Heart left ventricle (tissue), 16 donors: ENCODE data around the gene CC2D2A. TPM values are rescaled to one million over a fixed set of nuclear protein-coding genes. Genes with fewer than 3 reads are reported as not detected.

Source experiments
- ATAC-seq, 4 donors: fragments of 200-7000 bp; cut with Tn5 transposase; one replicate each; pipeline ENCODE4 v1.9.1; 2020 to 2022; ENCODE audit warnings: moderate library complexity in 4 of 4, mild to moderate bottlenecking in 3 of 4, moderate number of reproducible peaks in 1 of 4
- DNase-seq, 5 donors: peaks; one replicate each; pipeline ENCODE4 v3.0.0-alpha.2; 2020
- H3K27ac ChIP-seq, 12 donors: fragments of 200-600 bp; sonication (generic) in 4 of 12; one replicate each; pipeline versions ENCODE4 v1.5.0 to v1.8.0; 2016 to 2022; ENCODE audit warnings: mild to moderate bottlenecking in 2 of 12
- H3K27me3 ChIP-seq, 9 donors: fragments of 200-600 bp; sonication (generic) in 2 of 9; one replicate each; pipeline versions ENCODE4 v1.5.1 to v1.8.0; 2016 to 2022; ENCODE audit warnings: mild to moderate bottlenecking in 3 of 9
- H3K36me3 ChIP-seq, 9 donors: fragments of 200-600 bp; sonication (generic) in 2 of 9; one replicate each; pipeline versions ENCODE4 v1.5.0 to v1.8.0; 2018 to 2022; ENCODE audit warnings: mild to moderate bottlenecking in 2 of 9
- H3K4me1 ChIP-seq, 12 donors: fragments of 200-600 bp; sonication (generic) in 4 of 12; one replicate each; pipeline versions ENCODE4 v1.5.0 to v1.8.0; 2016 to 2022; ENCODE audit warnings: mild to moderate bottlenecking in 3 of 12
- H3K4me3 ChIP-seq, 12 donors: fragments of 200-600 bp; sonication (generic) in 4 of 12; one replicate each; pipeline versions ENCODE4 v1.5.0 to v1.8.0; 2017 to 2022; ENCODE audit warnings: mild to moderate bottlenecking in 9 of 12, moderate library complexity in 4 of 12
- H3K9me3 ChIP-seq, 12 donors: fragments of 200-600 bp; sonication (generic) in 4 of 12; one replicate each; pipeline versions ENCODE4 v1.5.0 to v1.8.0; 2016 to 2022; ENCODE audit warnings: mild to moderate bottlenecking in 1 of 12
- POLR2A ChIP-seq, 2 donors: fragments of 450-650 bp; IDR thresholded peaks; one replicate each; pipeline ENCODE4 v1.6.1; 2017; ENCODE audit warnings: antibody characterized with exemption in 2 of 2, mild to moderate bottlenecking in 2 of 2, moderate library complexity in 2 of 2
- WGBS, 4 donors: extraction: QIAGEN DNeasy Blood & Tissue Kit in 2 of 4; methylation state at CpG; one replicate each; pipeline versions ENCODE4 v1.1.5 to v1.1.7; 2013 to 2018; 5-methylcytosine and 5-hydroxymethylcytosine counted together
- intact Hi-C, 10 donors: fragments of 100-400 bp; cut with DNase I; formaldehyde crosslinking; loops; one replicate each; pipeline versions ENCODE4 v1.11.1 to v1.14.2; 2022
- polyA plus RNA-seq, 2 donors: library from polyadenylated mRNA; stranded (reverse); fragments of 200-250 nt; gene quantifications; one replicate each; pipeline ENCODE4 v1.2.3, GENCODE V29; 2013
- total RNA-seq, 9 donors: library from RNA; depleted of rRNA in 2 of 9; stranded (reverse); fragments of >200 nt in 2 of 9; fragmentation: NEBNext Ultra II Directional in 3 of 9; extraction: Animal tissue kit (Norgen Biotek cat#: 25700) in 3 of 9; gene quantifications; one replicate each; pipeline versions ENCODE4 v1.1.0 to v1.2.4, GENCODE V29; 2016 to 2023
- TF ChIP-seq, protein P1 (sequence below), 12 donors: fragments of 200-600 bp; sonication (generic) in 4 of 12; IDR thresholded peaks; one replicate each; pipeline versions ENCODE4 v1.5.0 to v1.8.0; 2018 to 2022; ENCODE audit warnings: antibody characterized with exemption in 12 of 12, mild to moderate bottlenecking in 5 of 12
- donor health status: ischemic (EF 13 %, LVEDD 7.1; RV severe dilation, severe dysfunction).
- donor health status: healthy with polysubstance abuse.
- donor health status: DM: no; HTN: yes; CAD: no.
- donor health status: DM: no; HTN: no; CAD: no.
- donor health status: ischemic (EF 25% LVEDD 6.9; RV normal size, moderate dysfunction).
- donor health status: ischemic (EF 25% LVEDD 5.7; RV mildly dilated, moderate dysfunction).
- donor health status: healthy.
- donor health status: DM: yes; HTN: yes; CAD: no.
- donor health status: ischemic (EF 35%, LVEDD 5.7; RV mildly dilated, moderate dysfunction).
- donor health status: nonischemic (EF 11% LVEDD 7.7; RV severe dilation, severe dysfunction).
- donor health status: DM: yes; HTN: yes; CAD: no.
- donor health status: PGD.
- donor health status: ischemic (EF 29% LVEDD 5.4; RV normal size, mild dysfunction).
- donor health status: nonischemic (EF 23%, LVEDD 6.1; RV moderate dilation, normal function).

CC2D2A gene
- total and polyA plus RNA-seq, 11 donors, result 3.1 to 14.4 (median 8.4) TPM

DNA sequence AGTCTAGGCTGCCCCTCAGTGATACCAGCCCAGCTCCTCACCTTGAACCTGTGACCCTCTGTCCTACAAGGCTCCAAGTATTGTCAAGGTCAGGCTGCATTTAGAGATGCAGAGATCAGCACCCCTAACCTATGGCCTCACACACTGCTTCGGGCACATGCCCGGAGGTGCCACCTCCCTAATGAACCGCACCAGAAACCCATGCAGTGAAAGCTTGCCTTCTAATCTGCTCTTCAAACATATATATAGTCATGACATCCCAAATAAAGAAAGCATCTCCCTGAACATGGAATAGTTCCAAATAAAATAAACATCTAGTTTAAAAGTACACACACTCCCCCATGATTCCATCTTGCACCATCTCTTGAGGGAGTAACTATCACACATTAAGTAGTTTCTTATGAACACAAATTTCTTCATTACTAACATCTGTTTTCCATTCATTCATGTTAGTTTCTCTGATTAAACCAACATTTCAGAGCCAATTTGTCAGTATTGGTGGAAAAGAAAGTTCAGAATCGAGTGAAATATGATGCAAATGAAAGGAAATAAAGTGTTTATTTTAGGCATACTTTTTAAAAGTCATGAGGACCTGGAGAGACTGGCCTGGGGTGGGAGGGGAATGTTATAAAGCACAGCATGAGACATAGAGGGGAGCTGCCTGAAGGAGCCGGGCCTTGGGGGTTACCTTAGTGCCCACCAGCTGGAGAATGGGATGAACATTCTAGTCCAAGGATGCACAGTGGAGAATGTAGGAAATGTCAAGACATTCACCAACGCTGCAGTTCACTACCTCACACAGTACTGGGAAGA is 19.2 kb downstream of the CC2D2A start:
- H3K27ac ChIP-seq, result peak overlapping the region in 8 of 12 donors; percentile 2 to 73 (median 48)
- whole genome bisulfite sequencing, 4 donors, result 80 to 91% (median 84%) methylated on average over 6 of the region's 6 CpGs
- intact Hi-C loops, result loop anchor here in 1 of 10 donors (10.0 kb wide), 1 partner anchor 156 kb away; no protein-coding TSS in a partner anchor
- ATAC-seq, result peak; percentile 31 to 86 (median 70)
- DNase-seq, result no peak
- H3K36me3 ChIP-seq, result peaks cover 0 to 33% (median 0%) of the 10 kb centered on the region in 9 donors
- peaks cover 0 to 42% (median 8%) of the 10 kb centered on the region in 12 donors for H3K9me3 ChIP-seq
- no peak overlapping the region for H3K4me3 ChIP-seq
- H3K27me3 ChIP-seq, result no peaks in the 10 kb centered on the region
- peaks cover 0 to 22% (median 9%) of the 10 kb centered on the region in 12 donors for H3K4me1 ChIP-seq
- TF ChIP-seq POLR2A (IDR thresholded peaks at IDR 0.05), result no peak
- TF ChIP-seq, protein P1, sequence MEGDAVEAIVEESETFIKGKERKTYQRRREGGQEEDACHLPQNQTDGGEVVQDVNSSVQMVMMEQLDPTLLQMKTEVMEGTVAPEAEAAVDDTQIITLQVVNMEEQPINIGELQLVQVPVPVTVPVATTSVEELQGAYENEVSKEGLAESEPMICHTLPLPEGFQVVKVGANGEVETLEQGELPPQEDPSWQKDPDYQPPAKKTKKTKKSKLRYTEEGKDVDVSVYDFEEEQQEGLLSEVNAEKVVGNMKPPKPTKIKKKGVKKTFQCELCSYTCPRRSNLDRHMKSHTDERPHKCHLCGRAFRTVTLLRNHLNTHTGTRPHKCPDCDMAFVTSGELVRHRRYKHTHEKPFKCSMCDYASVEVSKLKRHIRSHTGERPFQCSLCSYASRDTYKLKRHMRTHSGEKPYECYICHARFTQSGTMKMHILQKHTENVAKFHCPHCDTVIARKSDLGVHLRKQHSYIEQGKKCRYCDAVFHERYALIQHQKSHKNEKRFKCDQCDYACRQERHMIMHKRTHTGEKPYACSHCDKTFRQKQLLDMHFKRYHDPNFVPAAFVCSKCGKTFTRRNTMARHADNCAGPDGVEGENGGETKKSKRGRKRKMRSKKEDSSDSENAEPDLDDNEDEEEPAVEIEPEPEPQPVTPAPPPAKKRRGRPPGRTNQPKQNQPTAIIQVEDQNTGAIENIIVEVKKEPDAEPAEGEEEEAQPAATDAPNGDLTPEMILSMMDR (IDR thresholded peaks at IDR 0.05), result no peak

DNA sequence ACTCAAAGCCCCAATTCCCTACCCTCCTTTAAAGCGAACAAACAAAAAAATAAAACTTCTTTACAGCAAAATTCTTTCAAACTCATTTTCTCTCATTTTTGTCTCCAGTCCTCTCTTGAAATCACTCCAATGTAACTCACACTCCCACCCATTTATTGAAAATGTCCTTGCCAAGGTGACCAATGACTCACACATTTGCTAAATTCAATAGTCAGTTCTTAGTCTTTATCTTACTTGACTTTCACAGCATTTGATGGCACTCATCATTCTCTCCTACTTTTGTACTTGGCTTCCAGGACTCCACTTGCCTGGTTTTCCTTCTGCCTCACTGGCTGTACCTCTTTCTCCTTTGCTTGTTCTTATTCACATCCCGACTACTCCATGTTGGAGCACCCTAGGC is 19.9 kb downstream of the CC2D2A start:
- WGBS, 4 donors, result 88 to 94% (median 91%) methylated on average over 2 of the region's 2 CpGs
- TF ChIP-seq POLR2A (IDR thresholded peaks at IDR 0.05), result no peak
- TF ChIP-seq, protein P1 (IDR thresholded peaks at IDR 0.05), result no peak
- no peak for DNase-seq
- Histone ChIP-seq H3K36me3 (peaks cover 0 to 28% (median 0%) of the 10 kb centered on the region in 9 donors), H3K4me1 (peaks cover 0 to 23% (median 9%) of the 10 kb centered on the region in 12 donors), H3K9me3 (peaks cover 0 to 41% (median 8%) of the 10 kb centered on the region in 12 donors), H3K27ac (peak overlapping the region in 7 of 12 donors; percentile 2 to 73 (median 64)), H3K4me3 (no peak overlapping the region), H3K27me3 (no peaks in the 10 kb centered on the region)
- ATAC-seq, result peak in 3 of 4 donors; percentile 16 to 37 (median 26)
- intact Hi-C loops, result loop anchor here in 1 of 10 donors (10.0 kb wide), 1 partner anchor 155 kb away; no protein-coding TSS in a partner anchor

DNA sequence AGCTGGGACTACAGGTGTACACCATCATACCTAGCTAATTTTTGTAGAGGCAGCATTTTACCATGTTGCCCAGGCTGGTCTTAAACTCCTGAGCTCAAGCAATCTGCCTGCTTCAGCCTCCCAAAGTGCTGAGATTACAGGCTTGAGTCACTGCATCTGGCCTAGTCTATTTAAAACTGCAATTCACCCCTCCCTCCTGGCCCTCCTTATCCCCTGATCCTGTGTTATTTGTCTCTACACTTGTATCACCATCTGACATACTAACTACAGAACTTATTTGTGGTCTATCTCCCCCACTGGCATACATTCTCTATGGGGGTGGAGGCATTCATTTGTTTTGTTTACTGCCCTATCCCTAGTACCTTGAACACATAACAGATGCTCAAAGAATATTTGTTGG is 23.7 kb downstream of the CC2D2A start:
- H3K4me1 ChIP-seq, result peaks cover 0 to 32% (median 12%) of the 10 kb centered on the region in 12 donors
- DNase-seq, result no peak
- H3K27me3 ChIP-seq, result no peaks in the 10 kb centered on the region
- no peak overlapping the region for H3K4me3 ChIP-seq
- TF ChIP-seq POLR2A (IDR thresholded peaks at IDR 0.05), result no peak
- TF ChIP-seq, protein P1 (IDR thresholded peaks at IDR 0.05), result no peak
- H3K27ac ChIP-seq, result peak overlapping the region in 1 of 12 donors; percentile 30
- H3K36me3 ChIP-seq, result peaks cover 0 to 28% (median 0%) of the 10 kb centered on the region in 9 donors
- peaks cover 0 to 13% (median 2%) of the 10 kb centered on the region in 12 donors for H3K9me3 ChIP-seq
- peak; percentile 38 to 79 (median 54) for ATAC-seq
- intact Hi-C loops, result loop anchor here in 1 of 10 donors (10.0 kb wide), 1 partner anchor 151 kb away; no protein-coding TSS in a partner anchor

DNA sequence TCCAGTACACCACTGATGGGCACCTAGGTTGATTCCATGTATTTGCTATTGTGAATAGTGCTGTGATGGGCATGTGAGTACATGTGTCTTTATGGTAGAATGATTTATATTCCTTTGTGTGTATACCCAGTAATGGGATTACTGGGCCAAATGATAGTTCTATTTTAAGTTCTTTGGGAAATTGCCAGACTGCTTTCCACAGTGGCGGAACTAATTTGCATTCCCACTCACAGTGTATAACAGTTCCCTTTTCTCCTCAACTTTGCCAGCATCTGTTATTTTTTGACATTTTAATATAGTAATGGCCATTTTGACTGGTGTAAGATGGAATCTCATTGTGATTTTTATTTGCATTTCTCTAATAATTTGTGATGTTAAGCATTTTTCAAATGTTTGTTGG is 25.9 kb downstream of the CC2D2A start:
- 34 to 48% (median 37%) methylated on average over 1 of the region's 1 CpG for WGBS, 4 donors
- intact Hi-C loops, result loop anchor here in 1 of 10 donors (10.0 kb wide), 1 partner anchor 149 kb away; no protein-coding TSS in a partner anchor
- DNase-seq, result no peak

More for the DNA sequence above, 25.9 kb downstream of the CC2D2A start:
- Histone ChIP-seq H3K27ac (no peak overlapping the region), H3K4me1 (peaks cover 0 to 22% (median 12%) of the 10 kb centered on the region in 12 donors), H3K36me3 (peaks cover 0 to 14% (median 0%) of the 10 kb centered on the region in 9 donors), H3K27me3 (no peaks in the 10 kb centered on the region), H3K4me3 (no peak overlapping the region), H3K9me3 (peaks cover 0 to 9% (median 0%) of the 10 kb centered on the region in 12 donors)
- peak in 2 of 4 donors; percentile 52 to 60 for ATAC-seq
- TF ChIP-seq, protein P1 (IDR thresholded peaks at IDR 0.05), result no peak
- no peak for TF ChIP-seq POLR2A (IDR thresholded peaks at IDR 0.05)
